ENCODE data around the gene GM2A.

DNA sequence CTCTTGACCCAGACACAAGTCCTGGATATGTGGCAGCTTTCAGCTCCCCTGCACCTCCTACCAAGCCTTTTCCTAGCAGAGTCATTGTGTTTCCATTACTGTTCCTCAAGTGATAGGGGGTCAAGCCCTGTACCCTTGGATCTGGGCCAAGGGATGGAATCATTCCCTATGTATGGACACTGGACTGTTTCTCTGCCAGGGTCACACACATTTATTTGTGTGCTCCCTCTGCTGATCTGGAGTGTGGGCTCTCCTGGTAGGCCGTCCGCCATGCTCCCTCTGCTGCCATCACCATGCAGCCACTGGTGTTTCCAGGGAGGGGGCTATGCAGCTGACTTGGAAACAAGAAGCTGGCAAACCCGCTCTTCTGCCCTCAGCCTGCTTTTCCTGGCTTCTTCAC is 9.5 kb downstream of the GM2A start:
- TF ChIP-seq, protein P1, sequence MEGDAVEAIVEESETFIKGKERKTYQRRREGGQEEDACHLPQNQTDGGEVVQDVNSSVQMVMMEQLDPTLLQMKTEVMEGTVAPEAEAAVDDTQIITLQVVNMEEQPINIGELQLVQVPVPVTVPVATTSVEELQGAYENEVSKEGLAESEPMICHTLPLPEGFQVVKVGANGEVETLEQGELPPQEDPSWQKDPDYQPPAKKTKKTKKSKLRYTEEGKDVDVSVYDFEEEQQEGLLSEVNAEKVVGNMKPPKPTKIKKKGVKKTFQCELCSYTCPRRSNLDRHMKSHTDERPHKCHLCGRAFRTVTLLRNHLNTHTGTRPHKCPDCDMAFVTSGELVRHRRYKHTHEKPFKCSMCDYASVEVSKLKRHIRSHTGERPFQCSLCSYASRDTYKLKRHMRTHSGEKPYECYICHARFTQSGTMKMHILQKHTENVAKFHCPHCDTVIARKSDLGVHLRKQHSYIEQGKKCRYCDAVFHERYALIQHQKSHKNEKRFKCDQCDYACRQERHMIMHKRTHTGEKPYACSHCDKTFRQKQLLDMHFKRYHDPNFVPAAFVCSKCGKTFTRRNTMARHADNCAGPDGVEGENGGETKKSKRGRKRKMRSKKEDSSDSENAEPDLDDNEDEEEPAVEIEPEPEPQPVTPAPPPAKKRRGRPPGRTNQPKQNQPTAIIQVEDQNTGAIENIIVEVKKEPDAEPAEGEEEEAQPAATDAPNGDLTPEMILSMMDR (IDR thresholded peaks at IDR 0.05; ENCODE audit: insufficient read depth, low read length, poor library complexity, severe bottlenecking) = no peak
- TF ChIP-seq EZH2phosphoT487 (conservative IDR thresholded peaks at IDR 0.05; ENCODE audit: low read length) = no peak
